Osteoblast (primary cell): Measurements from ENCODE around the gene IBA57. TPM values are rescaled to one million over a fixed set of nuclear protein-coding genes. Genes with fewer than 3 reads are reported as not detected.

ENCODE experiments used
- DNase-seq: peaks from one replicate; pipeline ENCODE4 v3.0.0; 2011; ENCODE audit warnings: low spot score, mixed read lengths; ENCODE audit not compliant: insufficient read length; ENCODE audit errors: missing footprints
- H2AFZ ChIP-seq: 2 replicates; pipeline ENCODE4 v1.6.0; 2011; ENCODE audit warnings: mild to moderate bottlenecking, low read length
- H3K27ac ChIP-seq: 2 replicates; pipeline ENCODE4 v1.5.1; 2011; ENCODE audit warnings: mild to moderate bottlenecking, low read depth, low read length, moderate library complexity
- H3K27me3 ChIP-seq: 2 replicates; pipeline ENCODE4 v1.6.0; 2012; ENCODE audit warnings: mild to moderate bottlenecking, control low read depth, inconsistent platforms, low read length, moderate library complexity; ENCODE audit not compliant: insufficient read depth
- H3K36me3 ChIP-seq: 2 replicates; pipeline ENCODE4 v1.5.1; 2011; ENCODE audit warnings: mild to moderate bottlenecking, low read length, control low read depth, moderate library complexity; ENCODE audit not compliant: insufficient read depth
- H3K4me1 ChIP-seq: 2 replicates; pipeline ENCODE4 v1.5.1; 2011; ENCODE audit warnings: mild to moderate bottlenecking, low read length, control low read depth, moderate library complexity; ENCODE audit not compliant: insufficient read depth
- H3K4me2 ChIP-seq: 2 replicates; pipeline ENCODE4 v1.6.0; 2011; ENCODE audit warnings: mild to moderate bottlenecking, low read length; ENCODE audit not compliant: insufficient read depth
- H3K4me3 ChIP-seq: fragments of 200-600 bp; sonication (generic); 3 replicates; pipeline ENCODE4 v1.5.1; 2012; ENCODE audit warnings: mild to moderate bottlenecking, low read length, inconsistent platforms; ENCODE audit not compliant: insufficient read depth
- H3K79me2 ChIP-seq: 2 replicates; pipeline ENCODE4 v1.6.0; 2012; ENCODE audit warnings: mild to moderate bottlenecking, low read length, control low read depth, inconsistent platforms; ENCODE audit not compliant: insufficient read depth
- H3K9me3 ChIP-seq: 2 replicates; pipeline ENCODE4 v1.5.1; 2011; ENCODE audit warnings: low read depth, low read length, control low read depth
- H4K20me1 ChIP-seq: 2 replicates; pipeline ENCODE4 v1.6.0; 2012; ENCODE audit warnings: mild to moderate bottlenecking, low read length, control low read depth; ENCODE audit not compliant: insufficient read depth
- CTCF ChIP-seq: IDR thresholded peaks from 2 replicates; pipeline ENCODE4 v1.5.1; 2011; ENCODE audit warnings: mild to moderate bottlenecking, low read depth, low read length, moderate library complexity; ENCODE audit errors: extremely low read depth
- total RNA-seq: library from RNA; depleted of rRNA; stranded (reverse); fragments of >200 nt; gene quantifications from 2 replicates; pipeline ENCODE4 v1.2.3, GENCODE V29; 2012

The IBA57 gene
- total RNA-seq, 1 donor: 4.7 TPM

- Histone ChIP-seq H3K27ac (peak within 1 kb of the TSS; percentile 93), H4K20me1 (peaks cover 40% of the 10 kb centered on the region), H3K27me3 (peaks cover 22% of the 10 kb centered on the region), H3K9me3 (no peaks in the 10 kb centered on the region), H3K4me2 (peak within 1 kb of the TSS; percentile 98), H3K79me2 (peaks cover 47% of the 10 kb centered on the region), H3K4me1 (peaks cover 20% of the 10 kb centered on the region), H3K4me3 (peak within 1 kb of the TSS; percentile 80), H2AFZ (peak within 1 kb of the TSS; percentile 97), H3K36me3 (peaks cover 4% of the 10 kb centered on the region)
- TF ChIP-seq CTCF: no peak
- DNase-seq: peak; percentile 99
These were observed 25.5 kb upstream of the IBA57 start, which contains the start of gene GUK1 for GRCh38 chr1:228139931-228140723. Gene GUK1 (plus strand): TSS chr1:228140279. CDS start chr1:228140303, 24 bp downstream.

- no peaks in the 10 kb centered on the region for H3K9me3 ChIP-seq
- peak; percentile 81 for DNase-seq
- H3K4me1 ChIP-seq: peaks cover 20% of the 10 kb centered on the region
- peaks cover 47% of the 10 kb centered on the region for H4K20me1 ChIP-seq
- H3K4me3 ChIP-seq: peak overlapping the region; percentile 80
- H2AFZ ChIP-seq: peak overlapping the region; percentile 34
- H3K79me2 ChIP-seq: peaks cover 53% of the 10 kb centered on the region
- peaks cover 17% of the 10 kb centered on the region for H3K27me3 ChIP-seq
- H3K36me3 ChIP-seq: peaks cover 4% of the 10 kb centered on the region
- H3K4me2 ChIP-seq: peak overlapping the region; percentile 98
- H3K27ac ChIP-seq: peak overlapping the region; percentile 93
- no peak for TF ChIP-seq CTCF
These were observed 24.8 kb upstream of the IBA57 start for GRCh38 chr1:228140724-228141225.

GRCh38 chr1:228141226-228142044, 24.2 kb upstream of the IBA57 start:
- peak; percentile 96 for DNase-seq
- Histone ChIP-seq H4K20me1 (peaks cover 52% of the 10 kb centered on the region), H3K9me3 (no peaks in the 10 kb centered on the region), H3K4me2 (peak overlapping the region; percentile 98), H2AFZ (no peak overlapping the region), H3K4me3 (peak overlapping the region; percentile 80), H3K27ac (peak overlapping the region; percentile 93), H3K79me2 (peaks cover 60% of the 10 kb centered on the region), H3K4me1 (peaks cover 20% of the 10 kb centered on the region), H3K27me3 (peaks cover 12% of the 10 kb centered on the region), H3K36me3 (peaks cover 4% of the 10 kb centered on the region)
- TF ChIP-seq CTCF: no peak
